ENCODE data around the gene FYCO1.

- no peak for TF ChIP-seq CTCF (IDR thresholded peaks at IDR 0.05 in 2 of 3, conservative IDR thresholded peaks at IDR 0.05 in 1 of 3; ENCODE audit: control insufficient read depth in 2 of 3, extremely low read depth in 1 of 3, insufficient read depth in 1 of 3, low read depth in 3 of 3, low read length in 3 of 3)
- TF ChIP-seq BCLAF1 (IDR thresholded peaks at IDR 0.05): no peak
- TF ChIP-seq ZNF274 (IDR thresholded peaks at IDR 0.05; ENCODE audit: insufficient read depth, insufficient read length): no peak
- no peak for TF ChIP-seq ETV6 (conservative IDR thresholded peaks at IDR 0.05 in 1 of 2, IDR thresholded peaks at IDR 0.05 in 1 of 2; ENCODE audit: borderline replicate concordance in 1 of 2, low read depth in 1 of 2)
- TF ChIP-seq EGR1 (IDR thresholded peaks at IDR 0.05; ENCODE audit: borderline replicate concordance in 1 of 2, low read depth in 2 of 2, low read length in 2 of 2): no peak
- TF ChIP-seq EP300 (IDR thresholded peaks at IDR 0.05; ENCODE audit: borderline replicate concordance in 1 of 2, control insufficient read depth in 1 of 2, low read depth in 2 of 2, low read length in 2 of 2): no peak
- no peak for TF ChIP-seq RAD21 (IDR thresholded peaks at IDR 0.05; ENCODE audit: insufficient read depth, low read depth, low read length)
- TF ChIP-seq SP1 (IDR thresholded peaks at IDR 0.05; ENCODE audit: low read depth, low read length): no peak
- TF ChIP-seq SMARCA5 (IDR thresholded peaks at IDR 0.05): no peak
- no peak for TF ChIP-seq CHD1 (IDR thresholded peaks at IDR 0.05; ENCODE audit: low read depth, low read length)
Measured at GRCh38 chr3:45990181-45990580, 5.4 kb downstream of the FYCO1 start.

Measured in GM12878 (cell line).